Upper lobe of right lung (tissue), 1 donor: ENCODE measurements around the gene GALNT16. TPM values are rescaled to one million over a fixed set of nuclear protein-coding genes. Genes with fewer than 3 reads are reported as not detected.
"Not testable (repeated sequence)": the region's sequence is repeated elsewhere in the genome, so short reads cannot be mapped to it uniquely, and the experiment has no call there.

Experiments
- ATAC-seq: fragments of 200-7000 bp; cut with Tn5 transposase; one replicate; pipeline ENCODE4 v1.9.1; 2020; ENCODE audit warnings: mild to moderate bottlenecking, moderate library complexity
- DNase-seq: peaks from one replicate; pipeline ENCODE4 v3.0.0-alpha.2; 2020
- H3K27ac ChIP-seq: fragments of 200-600 bp; one replicate; pipeline ENCODE4 v1.8.0; 2022
- H3K27me3 ChIP-seq: fragments of 200-600 bp; one replicate; pipeline ENCODE4 v1.8.0; 2022; ENCODE audit warnings: mild to moderate bottlenecking
- H3K36me3 ChIP-seq: fragments of 200-600 bp; one replicate; pipeline ENCODE4 v1.8.0; 2022
- H3K4me1 ChIP-seq: fragments of 200-600 bp; one replicate; pipeline ENCODE4 v1.8.0; 2022
- H3K4me3 ChIP-seq: fragments of 200-600 bp; one replicate; pipeline ENCODE4 v1.8.0; 2022; ENCODE audit warnings: mild to moderate bottlenecking
- H3K9me3 ChIP-seq: fragments of 200-600 bp; one replicate; pipeline ENCODE4 v1.8.0; 2022
- intact Hi-C: fragments of 100-400 bp; cut with DNase I; formaldehyde crosslinking; loops from one replicate; pipeline ENCODE4 v1.11.0; 2022
- total RNA-seq: library from RNA; stranded (reverse); fragmentation: NEBNext Ultra II Directional; extraction: Animal tissue kit (Norgen Biotek cat#: 25700); gene quantifications from one replicate; pipeline ENCODE4 v1.2.1, GENCODE V29; 2021
- TF ChIP-seq, protein P1 (sequence below): fragments of 200-600 bp; IDR thresholded peaks from one replicate; pipeline ENCODE4 v1.8.0; 2022; ENCODE audit warnings: antibody characterized with exemption
- donor health status: DM: no; HTN: yes; CAD: no; lungs with severe emphysema.

GALNT16 gene
- total RNA-seq, 1 donor from 2014 or later = 3.0 TPM

DNA sequence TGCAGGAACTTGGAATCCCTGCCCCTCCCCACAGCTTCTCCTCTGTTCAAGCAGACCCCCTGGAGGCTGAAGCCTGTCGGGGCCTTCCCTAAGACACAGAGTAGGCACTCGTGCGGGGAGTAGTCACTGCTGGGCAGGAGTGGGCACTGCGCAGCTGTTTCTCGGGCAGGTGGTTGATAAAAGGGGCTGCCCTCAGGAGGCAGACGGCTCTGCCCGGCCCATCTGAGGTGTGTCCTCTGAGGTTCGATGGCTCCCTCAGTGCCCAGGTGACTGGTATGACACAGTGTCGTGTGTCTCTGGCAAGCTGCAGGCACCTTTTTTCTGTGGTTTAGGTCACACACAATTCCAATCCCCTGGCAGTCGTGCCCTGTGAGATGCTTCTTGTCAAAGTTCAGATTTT, 10.1 kb downstream of the GALNT16 start:
- no peak for ATAC-seq
- TF ChIP-seq, protein P1, sequence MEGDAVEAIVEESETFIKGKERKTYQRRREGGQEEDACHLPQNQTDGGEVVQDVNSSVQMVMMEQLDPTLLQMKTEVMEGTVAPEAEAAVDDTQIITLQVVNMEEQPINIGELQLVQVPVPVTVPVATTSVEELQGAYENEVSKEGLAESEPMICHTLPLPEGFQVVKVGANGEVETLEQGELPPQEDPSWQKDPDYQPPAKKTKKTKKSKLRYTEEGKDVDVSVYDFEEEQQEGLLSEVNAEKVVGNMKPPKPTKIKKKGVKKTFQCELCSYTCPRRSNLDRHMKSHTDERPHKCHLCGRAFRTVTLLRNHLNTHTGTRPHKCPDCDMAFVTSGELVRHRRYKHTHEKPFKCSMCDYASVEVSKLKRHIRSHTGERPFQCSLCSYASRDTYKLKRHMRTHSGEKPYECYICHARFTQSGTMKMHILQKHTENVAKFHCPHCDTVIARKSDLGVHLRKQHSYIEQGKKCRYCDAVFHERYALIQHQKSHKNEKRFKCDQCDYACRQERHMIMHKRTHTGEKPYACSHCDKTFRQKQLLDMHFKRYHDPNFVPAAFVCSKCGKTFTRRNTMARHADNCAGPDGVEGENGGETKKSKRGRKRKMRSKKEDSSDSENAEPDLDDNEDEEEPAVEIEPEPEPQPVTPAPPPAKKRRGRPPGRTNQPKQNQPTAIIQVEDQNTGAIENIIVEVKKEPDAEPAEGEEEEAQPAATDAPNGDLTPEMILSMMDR = no peak

DNA sequence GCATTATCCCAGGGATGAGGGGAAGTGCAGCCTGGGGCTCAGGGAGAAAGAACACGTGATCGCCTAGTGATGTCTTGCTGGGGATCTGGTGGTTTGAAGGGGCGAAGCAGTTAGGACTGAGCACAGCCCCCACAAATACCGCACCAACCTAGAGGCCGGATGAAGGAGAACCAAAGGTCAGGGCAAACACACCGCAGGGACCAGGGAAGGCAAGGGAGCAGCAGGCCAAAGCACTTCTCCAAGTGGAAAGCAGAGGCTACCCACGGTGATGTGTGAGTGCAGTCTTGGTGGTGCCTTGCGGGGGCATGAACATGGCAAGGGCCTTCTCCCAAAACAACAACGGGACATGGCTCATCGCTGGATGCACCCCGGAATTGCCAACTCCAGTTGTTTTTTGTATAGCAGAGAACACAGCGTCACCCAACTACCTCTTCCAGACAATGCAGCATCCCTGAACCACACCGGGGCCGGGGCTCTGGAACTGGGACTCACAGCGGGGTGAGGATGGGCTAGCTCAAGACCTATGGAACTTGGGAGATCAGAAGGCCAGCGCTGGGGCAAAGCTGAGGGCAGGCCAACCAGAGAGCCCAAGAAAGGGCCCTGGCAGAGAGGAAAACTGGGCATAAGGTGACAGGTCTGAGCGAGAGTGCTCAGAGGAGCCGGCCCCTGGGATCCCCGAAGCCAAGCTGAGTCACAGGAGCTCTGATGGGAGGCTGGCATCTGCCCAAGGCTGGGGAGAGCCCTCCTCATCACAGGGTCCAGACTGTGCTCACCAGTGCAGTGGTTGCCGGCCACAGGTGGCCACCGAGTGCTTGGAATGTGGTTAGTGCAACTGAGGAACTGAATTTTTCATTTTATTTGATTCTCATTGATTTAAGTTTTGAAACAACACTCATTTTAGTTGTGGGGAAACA, 11.1 kb downstream of the GALNT16 start:
- H3K9me3 ChIP-seq = no peaks in the 10 kb centered on the region
- no peak overlapping the region for H3K27ac ChIP-seq
- peaks cover 3% of the 10 kb centered on the region for H3K4me1 ChIP-seq
- ATAC-seq (no peak), DNase-seq (no peak)
- intact Hi-C loops = no loop called here
- H3K36me3 ChIP-seq = no peaks in the 10 kb centered on the region
- TF ChIP-seq, protein P1 = no peak
- no peak overlapping the region for H3K4me3 ChIP-seq
- no peaks in the 10 kb centered on the region for H3K27me3 ChIP-seq

More for the DNA sequence above, 10.1 kb downstream of the GALNT16 start:
- no peaks in the 10 kb centered on the region for H3K36me3 ChIP-seq
- no peak overlapping the region for H3K4me3 ChIP-seq
- H3K27ac ChIP-seq = no peak overlapping the region
- DNase-seq = no peak
- intact Hi-C loops = no loop called here
- no peaks in the 10 kb centered on the region for H3K9me3 ChIP-seq
- peaks cover 3% of the 10 kb centered on the region for H3K4me1 ChIP-seq
- no peaks in the 10 kb centered on the region for H3K27me3 ChIP-seq

DNA sequence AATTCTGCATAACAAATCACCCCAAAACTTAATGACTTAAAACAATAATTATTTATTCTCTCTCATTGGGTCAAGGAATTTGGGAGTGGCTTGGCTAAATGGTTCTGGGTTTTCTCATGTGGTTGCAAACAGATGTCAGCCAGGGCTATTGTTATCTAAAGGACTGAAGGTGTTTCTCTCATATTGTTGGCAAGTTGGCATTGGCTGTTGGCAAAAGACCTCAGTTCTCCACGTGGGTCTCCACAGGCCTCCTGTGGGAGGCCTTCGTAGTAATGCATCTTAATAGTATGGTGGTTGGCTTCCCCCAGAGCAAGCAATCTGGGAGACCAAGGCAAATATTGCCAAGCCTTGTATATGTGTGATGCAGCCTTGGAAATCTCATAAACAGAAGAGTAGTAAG, 14.4 kb downstream of the GALNT16 start:
- no peak overlapping the region for H3K4me3 ChIP-seq
- H3K9me3 ChIP-seq = no peaks in the 10 kb centered on the region
- intact Hi-C loops = no loop called here
- TF ChIP-seq, protein P1 = no peak
- no peaks in the 10 kb centered on the region for H3K36me3 ChIP-seq
- H3K27me3 ChIP-seq = no peaks in the 10 kb centered on the region
- ATAC-seq (no peak), DNase-seq (no peak)
- no peak overlapping the region for H3K27ac ChIP-seq
- no peaks in the 10 kb centered on the region for H3K4me1 ChIP-seq

DNA sequence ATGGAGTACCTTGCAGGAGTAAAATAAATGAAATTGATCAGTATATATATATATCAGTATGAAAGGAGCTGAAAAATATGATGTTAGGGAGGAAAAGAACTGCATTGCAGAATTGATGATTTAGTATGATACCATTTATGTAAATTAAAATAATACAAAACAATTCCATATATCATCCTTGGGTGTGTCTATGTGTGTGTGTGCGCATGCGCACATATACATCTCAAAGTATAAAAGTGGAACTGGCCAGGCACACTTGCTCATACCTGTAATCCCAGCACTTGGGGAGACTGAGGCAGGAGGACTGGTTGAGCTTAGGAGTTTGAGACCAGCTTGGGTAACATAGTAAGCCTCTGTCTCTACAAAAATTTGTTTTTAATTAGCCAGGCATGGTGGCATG, 15.4 kb downstream of the GALNT16 start:
- ATAC-seq (no peak), DNase-seq (no peak)
- TF ChIP-seq, protein P1 = no peak
- intact Hi-C loops = no loop called here
- Histone ChIP-seq H3K27me3 (no peaks in the 10 kb centered on the region), H3K27ac (no peak overlapping the region), H3K4me1 (no peaks in the 10 kb centered on the region), H3K4me3 (no peak overlapping the region), H3K36me3 (no peaks in the 10 kb centered on the region), H3K9me3 (no peaks in the 10 kb centered on the region)

DNA sequence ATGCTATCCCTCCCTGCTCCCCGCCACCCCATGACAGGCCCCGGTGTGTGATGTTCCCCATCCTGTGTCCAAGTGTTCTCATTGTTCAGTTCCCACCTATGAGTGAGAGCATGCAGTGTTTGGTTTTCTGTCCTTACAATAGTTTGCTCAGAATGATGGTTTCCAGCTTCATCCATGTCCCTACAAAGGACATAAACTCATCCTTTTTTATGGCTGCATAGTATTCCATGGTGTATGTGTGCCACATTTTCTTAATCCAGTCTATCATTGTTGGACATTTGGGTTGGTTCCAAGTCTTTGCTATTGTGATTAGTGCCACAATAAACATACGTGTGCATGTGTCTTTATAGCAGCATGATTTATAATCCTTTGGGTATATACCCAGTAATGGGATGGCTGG, 17.4 kb downstream of the GALNT16 start:
- DNase-seq, H3K4me3 ChIP-seq, H3K9me3 ChIP-seq, H3K4me1 ChIP-seq, H3K27me3 ChIP-seq, H3K36me3 ChIP-seq, ATAC-seq, intact Hi-C loops, H3K27ac ChIP-seq: not testable (repeated sequence)

DNA sequence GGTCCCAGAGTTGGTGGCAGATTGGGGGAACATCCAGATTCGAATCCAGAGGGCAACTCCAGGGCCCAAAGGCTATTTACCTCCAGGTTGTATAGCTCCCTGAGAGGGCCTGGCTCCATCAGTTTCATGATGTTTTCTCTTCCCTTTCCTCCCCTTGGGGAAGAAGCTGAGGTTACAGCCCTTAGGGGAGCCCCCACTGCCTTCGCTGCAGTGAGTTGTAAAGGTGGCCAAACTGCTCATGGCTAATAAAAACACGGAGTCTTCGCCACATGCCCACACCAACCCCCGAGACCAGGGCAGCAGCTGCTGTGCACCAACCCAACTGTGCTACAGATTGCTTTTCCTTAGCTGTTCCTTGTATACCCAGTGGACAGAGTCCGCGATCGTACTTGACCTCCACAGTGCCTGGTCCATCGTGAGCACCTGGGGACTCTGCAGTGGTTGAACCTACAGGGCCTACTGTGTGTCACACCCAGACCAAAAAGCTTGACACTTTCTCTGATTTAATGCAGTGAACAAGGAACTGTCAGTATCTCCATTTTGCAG, 20.9 kb downstream of the GALNT16 start:
- no peak for DNase-seq
- no peaks in the 10 kb centered on the region for H3K4me1 ChIP-seq
- H3K4me3 ChIP-seq = no peak overlapping the region

More for the DNA sequence above, 20.9 kb downstream of the GALNT16 start:
- intact Hi-C loops = no loop called here
- no peak for ATAC-seq
- Histone ChIP-seq H3K36me3 (no peaks in the 10 kb centered on the region), H3K9me3 (no peaks in the 10 kb centered on the region), H3K27ac (no peak overlapping the region), H3K27me3 (no peaks in the 10 kb centered on the region)
- TF ChIP-seq, protein P1 = no peak
